Head of caudate nucleus (tissue), 42 donors: Measurements from ENCODE around the gene PIP4P1.
"Not testable (repeated sequence)": the region's sequence is repeated elsewhere in the genome, so short reads cannot be mapped to it uniquely, and the experiment has no call there.

ENCODE experiments used
- DNase-seq, 42 donors: peaks; one replicate each; pipeline versions ENCODE4 v3.0.0 to v3.0.0-alpha.2; 2020 to 2021; ENCODE audit warnings: mixed read lengths in 7 of 42
- intact Hi-C: fragments of 100-400 bp; cut with DNase I; formaldehyde crosslinking; loops from one replicate; pipeline ENCODE4 v1.15.0; 2022

Gene PIP4P1

GRCh38 chr14:20443650-20444049 lies 17.6 kb downstream of the PIP4P1 start:
- DNase-seq, intact Hi-C loops: not testable (repeated sequence)

- DNase-seq = no peak
- intact Hi-C loops = no loop called here
These were observed 19.8 kb downstream of the PIP4P1 start for GRCh38 chr14:20441461-20441860.

DNA sequence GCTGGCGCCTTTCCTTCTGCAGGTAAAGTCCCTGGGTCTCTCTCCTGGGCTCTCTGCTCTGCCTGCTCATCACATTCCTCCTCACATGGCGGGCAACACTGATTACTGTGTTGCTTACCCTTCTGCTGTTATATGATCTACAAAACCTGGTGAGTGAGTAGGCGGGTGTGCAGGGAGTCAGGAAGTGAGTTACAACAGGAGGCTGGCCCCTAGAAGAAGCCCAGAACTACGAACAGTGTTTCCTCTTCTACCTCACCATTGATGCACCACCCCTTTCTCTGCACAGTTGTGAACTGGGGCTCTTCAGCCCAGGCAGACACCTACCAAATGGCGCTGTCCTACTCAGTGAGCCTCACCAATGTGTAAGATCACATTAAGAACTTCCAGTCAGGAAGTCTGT lies 20.4 kb downstream of the PIP4P1 start:
- intact Hi-C loops = no loop called here
- no peak for DNase-seq

DNA sequence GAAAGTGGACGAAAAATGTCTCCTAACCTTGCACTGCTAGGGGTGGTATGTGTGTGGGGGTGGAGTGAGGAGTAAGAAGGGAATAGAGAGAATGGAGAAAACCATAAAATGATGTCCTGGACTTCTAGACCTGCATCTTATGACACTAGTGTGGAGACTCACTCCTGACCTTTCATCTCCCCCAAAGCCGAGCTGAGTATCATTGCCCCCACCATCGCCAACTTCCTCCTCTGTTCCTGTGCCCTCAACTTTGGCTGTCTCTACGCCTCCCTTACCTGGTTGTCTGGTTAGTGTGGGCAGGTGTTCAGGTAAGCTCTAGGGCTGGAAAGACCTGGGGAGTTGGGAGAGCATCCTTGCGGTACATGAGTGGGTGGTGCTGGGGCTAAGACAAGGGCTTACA lies 20.8 kb downstream of the PIP4P1 start:
- intact Hi-C loops = no loop called here
- DNase-seq = no peak

DNA sequence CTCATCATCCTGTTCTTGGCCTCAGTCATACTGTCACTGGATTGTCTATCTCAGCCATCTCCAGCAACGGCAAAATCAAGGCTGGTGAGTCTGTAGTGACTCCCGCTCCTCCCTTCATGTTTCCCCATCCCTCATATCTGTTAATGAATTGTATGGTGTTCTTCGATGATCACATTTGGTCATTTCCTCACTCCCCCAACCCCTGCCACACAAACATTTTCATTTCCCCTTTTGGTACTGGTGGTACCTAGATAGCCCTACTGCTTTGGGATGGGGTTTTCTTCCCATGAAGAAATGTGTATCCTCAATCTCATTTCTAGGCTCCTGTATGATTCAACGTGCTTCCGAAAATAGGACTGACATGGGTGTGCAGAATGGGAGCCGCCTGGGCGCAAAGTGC lies 22.6 kb downstream of the PIP4P1 start:
- intact Hi-C loops = no loop called here

DNA sequence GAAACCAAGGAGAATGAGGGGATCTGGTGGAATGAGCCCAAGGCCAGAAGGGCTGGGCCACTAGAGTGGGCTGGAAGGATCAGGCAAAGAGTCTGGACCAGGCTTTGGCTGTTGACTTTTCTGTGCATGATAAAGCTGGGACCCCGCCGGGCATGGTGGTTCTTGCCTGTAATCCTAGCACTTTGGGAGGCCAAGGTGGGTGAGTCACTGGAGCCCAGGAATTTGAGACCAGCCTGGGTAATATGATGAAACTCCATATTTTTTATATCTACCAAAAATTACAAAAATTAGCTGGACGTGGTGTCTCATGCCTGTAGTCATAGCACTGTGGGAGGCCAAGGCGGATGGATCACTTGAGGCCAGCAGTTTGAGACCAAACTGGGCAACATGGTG lies 24.9 kb downstream of the PIP4P1 start:
- intact Hi-C loops = no loop called here
- DNase-seq = no peak

More for the DNA sequence above, 22.6 kb downstream of the PIP4P1 start:
- no peak for DNase-seq

DNA sequence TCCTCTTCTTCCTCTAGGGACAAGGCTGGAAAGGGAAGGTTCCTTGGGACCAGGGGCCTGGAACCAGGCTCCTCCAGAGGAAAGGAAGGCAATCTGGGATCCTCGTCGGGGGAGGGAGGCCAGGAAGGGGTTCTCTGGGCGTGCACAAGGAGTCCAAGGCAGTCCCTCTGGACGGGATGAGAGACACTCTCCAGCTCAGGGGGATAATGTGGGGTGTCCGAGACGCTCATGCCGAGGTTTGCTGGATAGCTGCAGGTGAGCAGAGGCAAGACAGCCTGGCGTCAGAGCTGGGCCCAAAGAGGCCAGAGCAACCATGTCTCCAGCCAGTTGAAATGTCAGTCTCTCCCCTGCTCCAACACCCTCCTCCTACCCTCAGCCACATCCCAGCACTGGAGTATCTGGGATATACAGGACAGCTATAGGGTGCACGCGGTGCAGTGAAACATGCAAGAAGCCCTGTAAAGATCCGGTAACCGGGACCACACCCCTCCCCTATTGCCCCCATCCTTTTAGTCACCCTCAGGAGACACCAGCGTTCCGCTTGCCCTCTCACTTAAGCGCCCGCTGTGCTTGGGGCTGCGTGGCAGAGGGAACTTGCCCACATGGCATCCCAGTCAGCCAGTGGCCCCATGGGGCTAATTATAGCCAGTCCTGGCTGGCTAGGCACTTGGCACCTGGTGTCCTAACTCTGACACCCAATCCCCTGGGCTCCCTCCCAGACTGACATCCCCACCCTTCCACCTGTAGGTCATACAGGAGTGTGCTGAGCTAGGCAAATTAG lies 25.5 kb downstream of the PIP4P1 start, which contains the start of gene KLHL33:
Gene KLHL33 (minus strand): TSS at position 585 of the 781 bp plus-strand sequence. CDS start 355 bp downstream, at position 230.
- no peak for DNase-seq
- intact Hi-C loops = no loop called here

GRCh38 chr14:20434701-20435581 lies 26.3 kb downstream of the PIP4P1 start:
- intact Hi-C loops = no loop called here

GRCh38 chr14:20429801-20430669 lies 31.2 kb downstream of the PIP4P1 start:
- peak in 37 of 42 donors; percentile 15 to 73 (median 49) for DNase-seq
- intact Hi-C loops = no loop called here

More at GRCh38 chr14:20434701-20435581, 26.3 kb downstream of the PIP4P1 start:
- peak; percentile 40 to 90 (median 78) for DNase-seq

DNA sequence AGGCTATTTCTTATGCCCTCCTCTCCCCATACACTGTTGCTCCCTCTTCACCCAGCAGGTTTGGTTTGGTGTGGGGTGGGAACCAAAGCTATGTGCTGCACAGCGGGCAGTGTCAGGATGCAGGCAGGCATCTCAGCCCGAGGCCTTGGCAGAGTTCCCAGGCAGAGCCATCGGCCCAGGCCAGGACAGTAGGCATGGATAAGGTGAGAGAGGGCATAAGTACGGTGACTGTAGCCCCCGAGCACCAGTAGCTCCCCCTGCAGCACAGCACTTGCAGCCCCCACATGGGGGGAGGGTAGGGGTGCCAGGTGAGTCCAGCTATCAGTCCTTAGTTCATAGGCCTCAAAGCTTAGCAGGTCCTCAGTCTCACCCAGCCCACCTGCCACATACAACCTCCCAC lies 32.4 kb downstream of the PIP4P1 start:
- intact Hi-C loops = no loop called here
- peak in 1 of 42 donors; percentile 37 for DNase-seq

- intact Hi-C loops = no loop called here
- DNase-seq = no peak
These were observed 33.2 kb downstream of the PIP4P1 start for GRCh38 chr14:20428010-20428365.

- no peak for DNase-seq
- intact Hi-C loops = no loop called here
These were observed 33.8 kb downstream of the PIP4P1 start for GRCh38 chr14:20427231-20428009.

DNA sequence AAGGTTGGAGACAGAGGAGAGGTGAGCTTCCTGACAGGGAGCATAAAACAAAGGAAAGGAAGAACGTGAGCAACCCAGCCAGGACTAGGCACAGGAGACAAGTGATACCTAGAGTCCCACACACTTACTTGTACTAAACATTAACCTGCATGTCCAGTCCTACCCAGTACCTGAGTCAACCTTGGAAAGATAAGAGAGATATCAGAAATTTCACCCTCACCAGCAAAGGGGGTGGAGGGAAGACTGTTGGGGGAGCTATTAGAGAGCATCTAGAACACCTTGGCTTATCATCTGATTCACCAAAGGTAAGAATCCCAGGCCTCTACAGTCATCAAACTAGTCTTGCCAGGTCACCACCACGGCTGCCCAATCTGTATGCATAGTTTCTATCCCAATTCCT lies 36.4 kb downstream of the PIP4P1 start:
- DNase-seq = no peak
- intact Hi-C loops = no loop called here

GRCh38 chr14:20422886-20423285 lies 38.3 kb downstream of the PIP4P1 start:
- intact Hi-C loops = no loop called here
- DNase-seq = no peak

DNA sequence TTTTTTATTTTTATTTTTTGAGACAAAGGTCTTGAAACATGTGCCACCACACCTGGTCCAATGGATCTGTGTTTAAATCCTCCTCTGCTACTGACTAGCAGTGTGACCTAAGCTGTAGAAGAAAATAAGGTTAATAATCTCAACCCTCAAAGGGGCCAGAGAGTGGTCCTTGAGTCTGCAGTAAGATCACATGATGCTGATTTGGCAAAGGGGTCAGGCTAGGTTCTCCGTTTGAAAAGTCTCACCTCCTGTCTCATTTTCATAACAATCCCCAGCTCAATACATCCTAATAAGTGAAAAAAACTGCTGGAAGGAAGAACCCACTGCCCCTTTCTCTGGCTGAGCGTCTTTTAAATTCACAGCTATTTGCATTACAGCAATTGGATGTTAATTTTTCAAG lies 40.0 kb downstream of the PIP4P1 start:
- intact Hi-C loops = no loop called here
- DNase-seq = no peak

- DNase-seq = no peak
- intact Hi-C loops = no loop called here
These were observed 41.8 kb downstream of the PIP4P1 start for GRCh38 chr14:20419419-20419818.

- intact Hi-C loops = no loop called here
- DNase-seq = no peak
These were observed 42.7 kb downstream of the PIP4P1 start for GRCh38 chr14:20418501-20418909.
